Measurements from ENCODE around the gene RSPH9. TPM values are rescaled to one million over a fixed set of nuclear protein-coding genes. Genes with fewer than 3 reads are reported as not detected.

Gene RSPH9
- total and polyA plus RNA-seq, 4 donors, result under 0.01 to 0.19 (median 0.12) TPM

DNA sequence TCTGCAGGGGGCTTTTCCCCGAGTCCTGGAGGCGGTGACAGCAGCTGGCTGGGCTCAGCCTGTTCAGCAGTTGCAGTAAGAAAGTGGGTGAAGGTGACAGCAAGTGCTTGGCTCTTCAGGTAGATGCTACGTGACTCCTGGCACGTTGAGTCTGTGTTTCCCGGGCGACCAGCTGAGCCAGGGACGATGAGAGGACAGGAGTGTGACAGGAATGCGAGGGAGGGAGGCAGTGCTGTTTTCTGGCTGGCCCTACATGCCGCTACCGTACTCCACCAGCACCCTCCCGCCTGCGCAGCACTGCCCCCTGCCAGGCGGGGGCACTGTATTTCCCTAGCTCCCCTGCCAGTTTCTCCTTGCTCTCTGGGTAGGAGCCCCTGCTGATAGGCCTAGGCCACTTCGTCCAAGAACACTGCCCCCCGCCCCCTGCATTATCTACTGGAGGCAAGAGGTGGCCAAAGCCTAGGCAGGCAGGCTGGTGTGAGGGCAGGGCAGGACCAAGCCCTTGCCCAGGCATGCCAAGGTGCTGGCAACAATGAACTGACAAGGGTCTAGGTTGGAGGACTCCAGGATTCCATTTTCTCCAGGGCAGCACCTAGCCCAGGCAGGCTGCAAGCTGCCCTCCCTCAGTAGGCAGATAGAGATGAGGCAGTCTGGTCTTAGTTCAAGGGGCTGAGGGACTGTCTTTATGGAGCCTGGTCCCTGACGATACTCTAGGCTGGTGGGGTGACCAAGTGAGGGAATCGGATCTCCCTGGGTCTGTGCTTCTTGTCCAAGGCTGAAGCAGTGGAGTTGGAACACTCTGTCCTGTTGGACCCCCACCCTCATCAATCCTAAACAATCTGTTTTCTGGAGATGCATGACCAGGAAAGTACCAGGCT lies 23.6 kb downstream of the RSPH9 start:
- 26% methylated on average over 17 of the region's 17 CpGs for WGBS
- Histone ChIP-seq H3K27ac (ENCODE audit: low read depth in 1 of 2, low read length in 2 of 2) (no peak overlapping the region), H3K27me3 (ENCODE audit: control insufficient read depth in 4 of 4, insufficient read depth in 4 of 4, low read length in 3 of 4) (no peaks in the 10 kb centered on the region), H3K9ac (ENCODE audit: low read depth in 1 of 2, low read length in 2 of 2) (no peak overlapping the region), H3K4me1 (ENCODE audit: control insufficient read depth in 4 of 4, insufficient read depth in 4 of 4, low read length in 3 of 4) (peaks cover 5 to 18% (median 9%) of the 10 kb centered on the region in 4 donors), H3K4me3 (ENCODE audit: low read depth in 1 of 3, low read length in 3 of 3) (no peak overlapping the region), H3K9me3 (ENCODE audit: control insufficient read depth in 4 of 4, low read length in 3 of 4) (no peaks in the 10 kb centered on the region), H3K36me3 (ENCODE audit: control insufficient read depth in 4 of 4, insufficient read depth in 3 of 4, low read depth in 1 of 4, low read length in 3 of 4) (peaks cover 0 to 16% (median 4%) of the 10 kb centered on the region in 4 donors)
- TF ChIP-seq, protein P1, sequence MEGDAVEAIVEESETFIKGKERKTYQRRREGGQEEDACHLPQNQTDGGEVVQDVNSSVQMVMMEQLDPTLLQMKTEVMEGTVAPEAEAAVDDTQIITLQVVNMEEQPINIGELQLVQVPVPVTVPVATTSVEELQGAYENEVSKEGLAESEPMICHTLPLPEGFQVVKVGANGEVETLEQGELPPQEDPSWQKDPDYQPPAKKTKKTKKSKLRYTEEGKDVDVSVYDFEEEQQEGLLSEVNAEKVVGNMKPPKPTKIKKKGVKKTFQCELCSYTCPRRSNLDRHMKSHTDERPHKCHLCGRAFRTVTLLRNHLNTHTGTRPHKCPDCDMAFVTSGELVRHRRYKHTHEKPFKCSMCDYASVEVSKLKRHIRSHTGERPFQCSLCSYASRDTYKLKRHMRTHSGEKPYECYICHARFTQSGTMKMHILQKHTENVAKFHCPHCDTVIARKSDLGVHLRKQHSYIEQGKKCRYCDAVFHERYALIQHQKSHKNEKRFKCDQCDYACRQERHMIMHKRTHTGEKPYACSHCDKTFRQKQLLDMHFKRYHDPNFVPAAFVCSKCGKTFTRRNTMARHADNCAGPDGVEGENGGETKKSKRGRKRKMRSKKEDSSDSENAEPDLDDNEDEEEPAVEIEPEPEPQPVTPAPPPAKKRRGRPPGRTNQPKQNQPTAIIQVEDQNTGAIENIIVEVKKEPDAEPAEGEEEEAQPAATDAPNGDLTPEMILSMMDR (IDR thresholded peaks at IDR 0.05; ENCODE audit: low read depth, low read length, missing input control), result peak; percentile 41
- no peak for TF ChIP-seq TAF1 (conservative IDR thresholded peaks at IDR 0.05)
- no peak for TF ChIP-seq HNF4G (IDR thresholded peaks at IDR 0.05)
- TF ChIP-seq JUND (IDR thresholded peaks at IDR 0.05), result no peak
- TF ChIP-seq, protein P2, sequence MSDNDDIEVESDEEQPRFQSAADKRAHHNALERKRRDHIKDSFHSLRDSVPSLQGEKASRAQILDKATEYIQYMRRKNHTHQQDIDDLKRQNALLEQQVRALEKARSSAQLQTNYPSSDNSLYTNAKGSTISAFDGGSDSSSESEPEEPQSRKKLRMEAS (IDR thresholded peaks at IDR 0.05), result no peak
- TF ChIP-seq RAD21 (IDR thresholded peaks at IDR 0.05), result peak; percentile 6 to 47
- DNase-seq (ENCODE audit: low spot score), result peak; percentile 49

DNA sequence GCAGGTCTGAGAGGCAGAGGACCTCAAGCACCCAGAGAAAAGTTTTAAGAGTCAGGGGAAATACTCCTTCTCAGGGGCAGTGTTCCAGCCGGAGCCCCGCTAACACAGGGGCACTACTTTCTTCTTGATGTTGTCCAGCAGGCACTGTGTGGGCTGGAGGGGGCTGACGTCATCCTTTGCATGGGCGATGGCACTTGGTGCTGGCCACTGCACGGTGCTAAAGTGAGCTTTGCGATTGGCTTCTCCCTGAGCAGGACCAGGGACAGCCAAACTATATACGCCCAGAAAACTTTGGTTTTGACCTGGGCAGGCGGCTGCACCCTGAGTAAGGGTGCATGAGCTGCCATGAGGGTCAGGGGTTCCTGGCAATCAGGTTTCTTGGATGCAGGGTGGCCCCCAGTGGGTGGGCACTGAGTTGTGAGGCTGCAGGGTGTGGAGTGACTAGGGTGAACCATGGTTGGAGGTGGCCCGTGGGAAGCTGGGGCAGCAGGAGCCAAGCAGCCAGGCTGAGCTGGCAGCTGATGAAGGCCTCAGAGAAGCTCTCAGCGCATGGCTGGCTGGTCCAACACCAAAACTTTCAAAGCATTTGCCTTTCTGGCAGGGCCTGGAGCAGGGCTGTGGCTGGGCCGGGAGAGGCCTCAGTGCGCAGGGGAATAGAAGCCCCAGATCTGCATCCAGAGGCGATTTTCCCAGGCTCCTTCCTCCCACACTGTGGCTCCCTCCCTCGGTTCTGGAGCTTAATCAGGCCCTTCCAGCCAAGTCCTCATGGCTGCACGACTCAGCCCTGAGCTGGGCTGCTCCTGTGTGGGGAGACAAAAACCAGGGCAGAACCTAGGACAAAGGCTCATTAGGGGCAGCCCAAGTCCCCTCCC lies 24.4 kb downstream of the RSPH9 start:
- no peaks in the 10 kb centered on the region for H3K9me3 ChIP-seq (ENCODE audit: control insufficient read depth in 4 of 4, low read length in 3 of 4)
- no peak overlapping the region for H3K27ac ChIP-seq (ENCODE audit: low read depth in 1 of 2, low read length in 2 of 2)
- H3K36me3 ChIP-seq (ENCODE audit: control insufficient read depth in 4 of 4, insufficient read depth in 3 of 4, low read depth in 1 of 4, low read length in 3 of 4), result peaks cover 0 to 22% (median 8%) of the 10 kb centered on the region in 4 donors
- no peak for TF ChIP-seq TAF1 (conservative IDR thresholded peaks at IDR 0.05)
- TF ChIP-seq, protein P3, sequence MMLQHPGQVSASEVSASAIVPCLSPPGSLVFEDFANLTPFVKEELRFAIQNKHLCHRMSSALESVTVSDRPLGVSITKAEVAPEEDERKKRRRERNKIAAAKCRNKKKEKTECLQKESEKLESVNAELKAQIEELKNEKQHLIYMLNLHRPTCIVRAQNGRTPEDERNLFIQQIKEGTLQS (IDR thresholded peaks at IDR 0.05), result no peak
- no peak overlapping the region for H3K4me3 ChIP-seq (ENCODE audit: low read depth in 1 of 3, low read length in 3 of 3)
- peaks cover 5 to 18% (median 9%) of the 10 kb centered on the region in 4 donors for H3K4me1 ChIP-seq (ENCODE audit: control insufficient read depth in 4 of 4, insufficient read depth in 4 of 4, low read length in 3 of 4)
- no peak overlapping the region for H3K9ac ChIP-seq (ENCODE audit: low read depth in 1 of 2, low read length in 2 of 2)
- 86% methylated on average over 15 of the region's 15 CpGs for whole genome bisulfite sequencing
- H3K27me3 ChIP-seq (ENCODE audit: control insufficient read depth in 4 of 4, insufficient read depth in 4 of 4, low read length in 3 of 4), result no peaks in the 10 kb centered on the region
- no peak for DNase-seq (ENCODE audit: low spot score)

DNA sequence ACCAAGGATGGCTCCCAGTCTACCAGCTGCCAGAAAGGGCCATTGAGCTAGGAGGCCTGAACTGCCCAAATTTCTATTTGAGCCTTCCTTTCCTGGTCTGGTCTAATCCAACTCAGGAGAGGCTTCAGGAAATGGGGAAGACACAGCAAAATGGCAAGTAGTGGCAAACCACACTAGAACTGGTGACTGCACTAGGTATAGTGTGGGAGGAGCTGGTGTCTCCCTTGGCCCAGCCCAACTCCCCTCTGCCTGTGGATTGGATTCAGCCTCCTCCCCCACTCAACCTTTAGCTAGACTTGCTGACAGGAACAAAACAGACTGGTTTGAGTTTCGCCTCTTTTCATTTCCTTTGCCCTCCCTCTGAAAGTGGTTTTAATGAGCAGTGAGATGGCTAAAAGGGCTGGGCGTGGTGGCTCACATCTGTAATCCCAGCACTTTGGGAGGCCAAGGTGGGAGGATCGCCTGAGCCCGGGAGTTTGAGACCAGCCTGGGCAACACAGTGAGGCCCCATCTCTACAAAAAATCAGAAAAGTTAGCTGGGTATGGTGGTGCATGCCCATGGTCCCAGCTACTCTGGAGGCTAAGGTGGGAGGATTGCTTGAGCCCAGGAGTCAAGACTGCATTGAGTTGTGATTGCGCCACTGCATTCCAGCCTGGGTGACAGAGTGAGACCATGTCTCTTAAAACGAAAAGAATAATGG lies 25.2 kb downstream of the RSPH9 start:
- no peak overlapping the region for H3K9ac ChIP-seq (ENCODE audit: low read depth in 1 of 2, low read length in 2 of 2)
- no peak overlapping the region for H3K4me3 ChIP-seq (ENCODE audit: low read depth in 1 of 3, low read length in 3 of 3)
- peaks cover 4 to 30% (median 12%) of the 10 kb centered on the region in 4 donors for H3K36me3 ChIP-seq (ENCODE audit: control insufficient read depth in 4 of 4, insufficient read depth in 3 of 4, low read depth in 1 of 4, low read length in 3 of 4)
- no peak for DNase-seq (ENCODE audit: low spot score)
- WGBS, result 89% methylated on average over 6 of the region's 6 CpGs
- TF ChIP-seq GABPA (IDR thresholded peaks at IDR 0.05 in 1 of 2, conservative IDR thresholded peaks at IDR 0.05 in 1 of 2), result no peak
- no peak for TF ChIP-seq RAD21 (IDR thresholded peaks at IDR 0.05)
- TF ChIP-seq, protein P4, sequence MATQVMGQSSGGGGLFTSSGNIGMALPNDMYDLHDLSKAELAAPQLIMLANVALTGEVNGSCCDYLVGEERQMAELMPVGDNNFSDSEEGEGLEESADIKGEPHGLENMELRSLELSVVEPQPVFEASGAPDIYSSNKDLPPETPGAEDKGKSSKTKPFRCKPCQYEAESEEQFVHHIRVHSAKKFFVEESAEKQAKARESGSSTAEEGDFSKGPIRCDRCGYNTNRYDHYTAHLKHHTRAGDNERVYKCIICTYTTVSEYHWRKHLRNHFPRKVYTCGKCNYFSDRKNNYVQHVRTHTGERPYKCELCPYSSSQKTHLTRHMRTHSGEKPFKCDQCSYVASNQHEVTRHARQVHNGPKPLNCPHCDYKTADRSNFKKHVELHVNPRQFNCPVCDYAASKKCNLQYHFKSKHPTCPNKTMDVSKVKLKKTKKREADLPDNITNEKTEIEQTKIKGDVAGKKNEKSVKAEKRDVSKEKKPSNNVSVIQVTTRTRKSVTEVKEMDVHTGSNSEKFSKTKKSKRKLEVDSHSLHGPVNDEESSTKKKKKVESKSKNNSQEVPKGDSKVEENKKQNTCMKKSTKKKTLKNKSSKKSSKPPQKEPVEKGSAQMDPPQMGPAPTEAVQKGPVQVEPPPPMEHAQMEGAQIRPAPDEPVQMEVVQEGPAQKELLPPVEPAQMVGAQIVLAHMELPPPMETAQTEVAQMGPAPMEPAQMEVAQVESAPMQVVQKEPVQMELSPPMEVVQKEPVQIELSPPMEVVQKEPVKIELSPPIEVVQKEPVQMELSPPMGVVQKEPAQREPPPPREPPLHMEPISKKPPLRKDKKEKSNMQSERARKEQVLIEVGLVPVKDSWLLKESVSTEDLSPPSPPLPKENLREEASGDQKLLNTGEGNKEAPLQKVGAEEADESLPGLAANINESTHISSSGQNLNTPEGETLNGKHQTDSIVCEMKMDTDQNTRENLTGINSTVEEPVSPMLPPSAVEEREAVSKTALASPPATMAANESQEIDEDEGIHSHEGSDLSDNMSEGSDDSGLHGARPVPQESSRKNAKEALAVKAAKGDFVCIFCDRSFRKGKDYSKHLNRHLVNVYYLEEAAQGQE (IDR thresholded peaks at IDR 0.05), result no peak
- no peaks in the 10 kb centered on the region for H3K9me3 ChIP-seq (ENCODE audit: control insufficient read depth in 4 of 4, low read length in 3 of 4)
- H3K27ac ChIP-seq (ENCODE audit: low read depth in 1 of 2, low read length in 2 of 2), result no peak overlapping the region
- peaks cover 5 to 18% (median 9%) of the 10 kb centered on the region in 4 donors for H3K4me1 ChIP-seq (ENCODE audit: control insufficient read depth in 4 of 4, insufficient read depth in 4 of 4, low read length in 3 of 4)
- no peaks in the 10 kb centered on the region for H3K27me3 ChIP-seq (ENCODE audit: control insufficient read depth in 4 of 4, insufficient read depth in 4 of 4, low read length in 3 of 4)

Measured in liver (tissue), 9 donors.